Measurements from ENCODE around the gene MOV10L1. TPM values are rescaled to one million over a fixed set of nuclear protein-coding genes. Genes with fewer than 3 reads are reported as not detected.

MOV10L1 gene
- total and polyA plus RNA-seq, 9 of the 15 experiments (the other 6 are each of a cell fraction or from before 2014, with no cell fraction given): 0.06 to 0.43 (median 0.15) TPM

- no peaks in the 10 kb centered on the region for H3K9me1 ChIP-seq (ENCODE audit: control insufficient read depth, insufficient read depth, low read length)
- no TSS peak for BruUV-seq (replicated peaks)
- H3K4me3 ChIP-seq: no peak overlapping the region; the same call in 1 of the 2 replicates
- H3K4me2 ChIP-seq (ENCODE audit: insufficient read depth, low read length): peak overlapping the region; percentile 7
- FAIRE-seq (peak; percentile 32), ATAC-seq (no peak), DNase-seq (ENCODE audit: extremely low read depth in 1 of 4, low spot score in 3 of 4) (no peak)
- no peak overlapping the region for H2AFZ ChIP-seq (ENCODE audit: low read depth, low read length)
- intact Hi-C loops (cut with micrococcal nuclease) (no loop called here), in situ Hi-C loops (cut with MboI) (no loop called here)
- 0 out of 5 replicates have a peak, but pooled peaks cover 0 to 3% of the 10 kb centered on the region in 2 experiments for H3K27me3 ChIP-seq (ENCODE audit: control insufficient read depth in 2 of 2, insufficient read depth in 2 of 2, low read length in 2 of 2)
- no peaks in the 10 kb centered on the region for H3K36me3 ChIP-seq (ENCODE audit: control insufficient read depth, insufficient read depth, low read length)
- H4K20me1 ChIP-seq (replicated peaks; ENCODE audit: control insufficient read depth, insufficient read depth, low read length): no peaks in the 10 kb centered on the region
- CTCF ChIA-PET (ENCODE audit: low intra/inter-chr PET ratio): no interaction called here
- TF ChIP-seq L3MBTL2 (IDR thresholded peaks at IDR 0.05) (peak; percentile 16; the same call in 1 of the 2 replicates), HINFP (tag; conservative IDR thresholded peaks at IDR 0.05; ENCODE audit: low read depth) (no peak)
- H3K27ac ChIP-seq (ENCODE audit: extremely low read depth, low read depth, low read length): peak overlapping the region; percentile 65; the same call in 2 of the 3 replicates
- peak overlapping the region in 1 of 2 experiments; percentile 87; a peak in 3 of 4 replicates for H3K9ac ChIP-seq (ENCODE audit: insufficient read depth in 1 of 2, low read depth in 2 of 2, low read length in 2 of 2)
- peaks cover 10 to 42% of the 10 kb centered on the region in 2 experiments; a peak in 4 of 5 replicates for H3K4me1 ChIP-seq (replicated peaks in 1 of 2; ENCODE audit: control insufficient read depth in 2 of 2, insufficient read depth in 2 of 2, low read length in 2 of 2)
- H3K79me2 ChIP-seq (ENCODE audit: control insufficient read depth, insufficient read depth, low read length): no peaks in the 10 kb centered on the region
- 36% methylated on average over 23 of the region's 36 CpGs for WGBS (ENCODE audit: insufficient coverage, low coverage, missing lambda C conversion rate)
- H3K9me3 ChIP-seq (replicated peaks; ENCODE audit: control insufficient read depth, insufficient read depth, low read depth, low read length): no peaks in the 10 kb centered on the region
- POLR2A ChIA-PET: interaction anchor here (0.5 kb wide), 1 partner anchor 20 kb away, joined by 3 read pairs; no protein-coding TSS in a partner anchor
These were observed 79.5 kb downstream of the MOV10L1 start for GRCh38 chr22:50169181-50169759.

Measured in K562 (cell line).